Measurements from ENCODE around the gene ADAMTS6.

ADAMTS6 gene

GRCh38 chr5:65141493-65141892 lies 340.2 kb downstream of the ADAMTS6 start:
- Histone ChIP-seq H3K4me1 (ENCODE audit: insufficient read depth, low read length) (no peaks in the 10 kb centered on the region), H3K36me3 (ENCODE audit: insufficient read depth, low read length) (no peaks in the 10 kb centered on the region), H3K4me3 (ENCODE audit: low read depth in 1 of 2, low read length in 2 of 2) (no peak overlapping the region), H3K27me3 (ENCODE audit: control insufficient read depth in 1 of 2, insufficient read depth in 2 of 2, low read length in 2 of 2) (no peaks in the 10 kb centered on the region), H3K27ac (ENCODE audit: low read depth, low read length) (no peak overlapping the region), H3K9ac (ENCODE audit: low read length) (no peak overlapping the region), H3K9me3 (ENCODE audit: low read length) (no peaks in the 10 kb centered on the region)

GRCh38 chr5:65137631-65138030 lies 344.1 kb downstream of the ADAMTS6 start:
- H3K4me3 ChIP-seq (ENCODE audit: low read depth in 1 of 2, low read length in 2 of 2): no peak overlapping the region
- no peak overlapping the region for H3K9ac ChIP-seq (ENCODE audit: low read length)
- H3K27me3 ChIP-seq (ENCODE audit: control insufficient read depth in 1 of 2, insufficient read depth in 2 of 2, low read length in 2 of 2): no peaks in the 10 kb centered on the region
- no peak overlapping the region for H3K27ac ChIP-seq (ENCODE audit: low read depth, low read length)
- H3K36me3 ChIP-seq (ENCODE audit: insufficient read depth, low read length): no peaks in the 10 kb centered on the region
- H3K9me3 ChIP-seq (ENCODE audit: low read length): no peaks in the 10 kb centered on the region
- H3K4me1 ChIP-seq (ENCODE audit: insufficient read depth, low read length): no peaks in the 10 kb centered on the region

DNA sequence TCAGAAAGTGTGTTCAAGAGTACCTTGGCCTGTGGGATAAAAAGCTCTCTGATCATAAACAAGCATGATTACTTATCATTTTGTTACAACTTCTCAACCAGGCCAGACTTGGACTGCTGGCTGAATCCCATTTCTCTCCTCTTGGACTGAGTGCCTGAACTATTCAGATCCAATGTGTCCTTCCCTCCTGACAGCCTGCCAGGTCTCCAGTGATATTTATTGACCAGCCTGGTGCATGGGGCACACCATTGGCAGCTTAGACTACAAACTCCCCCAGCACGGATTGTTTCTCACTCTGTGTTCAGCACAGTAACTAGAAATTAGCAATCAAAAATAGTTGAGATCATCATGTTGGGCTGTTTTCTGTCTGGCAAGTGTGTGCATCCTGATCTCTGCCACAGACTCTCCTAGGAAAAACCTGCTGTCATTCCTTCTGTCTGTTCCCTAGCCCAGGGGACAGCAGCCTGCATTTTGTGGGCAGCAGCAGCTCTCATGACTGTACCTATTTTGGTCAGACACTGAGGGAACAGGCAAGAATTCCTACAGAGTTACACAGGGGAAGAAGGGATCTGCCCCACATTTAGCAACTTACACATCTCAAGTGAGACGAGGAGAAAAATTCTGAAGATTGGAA lies 348.1 kb downstream of the ADAMTS6 start:
- Histone ChIP-seq H3K9me3 (ENCODE audit: low read length) (no peaks in the 10 kb centered on the region), H3K27ac (ENCODE audit: low read depth, low read length) (no peak overlapping the region), H3K27me3 (ENCODE audit: control insufficient read depth in 1 of 2, insufficient read depth in 2 of 2, low read length in 2 of 2) (no peaks in the 10 kb centered on the region), H3K4me3 (ENCODE audit: low read depth in 1 of 2, low read length in 2 of 2) (no peak overlapping the region), H3K9ac (ENCODE audit: low read length) (no peak overlapping the region), H3K36me3 (ENCODE audit: insufficient read depth, low read length) (no peaks in the 10 kb centered on the region), H3K4me1 (ENCODE audit: insufficient read depth, low read length) (no peaks in the 10 kb centered on the region)

- no peaks in the 10 kb centered on the region for H3K27me3 ChIP-seq (ENCODE audit: control insufficient read depth in 1 of 2, insufficient read depth in 2 of 2, low read length in 2 of 2)
- peaks cover 8% of the 10 kb centered on the region for H3K4me1 ChIP-seq (ENCODE audit: insufficient read depth, low read length)
- no peak overlapping the region for H3K9ac ChIP-seq (ENCODE audit: low read length)
- H3K36me3 ChIP-seq (ENCODE audit: insufficient read depth, low read length): no peaks in the 10 kb centered on the region
- H3K27ac ChIP-seq (ENCODE audit: low read depth, low read length): no peak overlapping the region
- no peaks in the 10 kb centered on the region for H3K9me3 ChIP-seq (ENCODE audit: low read length)
- no peak overlapping the region for H3K4me3 ChIP-seq (ENCODE audit: low read depth in 1 of 2, low read length in 2 of 2)
Observed at GRCh38 chr5:65132386-65132785, 349.3 kb downstream of the ADAMTS6 start.

- Histone ChIP-seq H3K36me3 (ENCODE audit: insufficient read depth, low read length) (no peaks in the 10 kb centered on the region), H3K27ac (ENCODE audit: low read depth, low read length) (peak overlapping the region; percentile 2), H3K9ac (ENCODE audit: low read length) (no peak overlapping the region)
Observed at GRCh38 chr5:65128226-65128625, 353.5 kb downstream of the ADAMTS6 start.

DNA sequence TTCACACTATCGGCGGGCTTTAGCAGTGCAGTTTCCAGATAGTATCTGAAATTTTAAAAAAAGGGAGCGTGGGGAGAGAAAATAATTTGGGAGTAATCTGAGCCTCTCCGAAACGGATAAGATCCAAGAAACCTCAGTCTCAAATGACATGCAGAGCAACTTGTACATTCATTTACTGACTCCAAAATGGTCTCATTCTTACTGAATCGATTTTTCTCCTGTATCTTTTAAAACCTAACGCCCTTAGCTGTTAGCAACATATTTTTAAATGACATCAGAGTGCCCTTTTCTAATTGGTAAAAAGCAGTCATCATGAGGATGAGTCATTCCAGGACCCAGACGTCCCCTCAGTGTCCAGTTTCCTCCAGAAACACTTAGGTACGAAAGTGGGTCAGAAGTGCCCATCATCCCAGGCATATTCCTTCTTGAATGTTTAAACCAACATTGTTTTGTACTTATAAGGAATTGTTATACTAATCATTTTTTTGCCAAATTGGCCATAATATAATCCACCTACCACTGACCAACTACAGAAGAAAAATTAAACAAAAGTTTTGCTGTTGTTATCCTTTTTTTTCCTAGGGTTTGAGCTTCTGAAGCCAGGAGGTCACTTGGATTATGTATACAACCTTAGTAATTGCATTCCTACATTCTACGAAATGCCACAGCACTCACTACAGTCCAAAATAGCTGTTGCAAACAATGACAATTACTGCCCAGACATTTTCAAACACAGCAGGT lies 354.4 kb downstream of the ADAMTS6 start:
- no peaks in the 10 kb centered on the region for H3K9me3 ChIP-seq (ENCODE audit: low read length)
- H3K9ac ChIP-seq (ENCODE audit: low read length): no peak overlapping the region
- no peaks in the 10 kb centered on the region for H3K36me3 ChIP-seq (ENCODE audit: insufficient read depth, low read length)
- H3K4me3 ChIP-seq (ENCODE audit: low read depth in 1 of 2, low read length in 2 of 2): no peak overlapping the region
- H3K27ac ChIP-seq (ENCODE audit: low read depth, low read length): peak overlapping the region; percentile 54
- no peaks in the 10 kb centered on the region for H3K27me3 ChIP-seq (ENCODE audit: control insufficient read depth in 1 of 2, insufficient read depth in 2 of 2, low read length in 2 of 2)
- H3K4me1 ChIP-seq (ENCODE audit: insufficient read depth, low read length): peaks cover 22% of the 10 kb centered on the region

More at GRCh38 chr5:65128226-65128625, 353.5 kb downstream of the ADAMTS6 start:
- H3K27me3 ChIP-seq (ENCODE audit: control insufficient read depth in 1 of 2, insufficient read depth in 2 of 2, low read length in 2 of 2): no peaks in the 10 kb centered on the region
- H3K4me1 ChIP-seq (ENCODE audit: insufficient read depth, low read length): peaks cover 22% of the 10 kb centered on the region
- no peaks in the 10 kb centered on the region for H3K9me3 ChIP-seq (ENCODE audit: low read length)
- H3K4me3 ChIP-seq (ENCODE audit: low read depth in 1 of 2, low read length in 2 of 2): no peak overlapping the region

DNA sequence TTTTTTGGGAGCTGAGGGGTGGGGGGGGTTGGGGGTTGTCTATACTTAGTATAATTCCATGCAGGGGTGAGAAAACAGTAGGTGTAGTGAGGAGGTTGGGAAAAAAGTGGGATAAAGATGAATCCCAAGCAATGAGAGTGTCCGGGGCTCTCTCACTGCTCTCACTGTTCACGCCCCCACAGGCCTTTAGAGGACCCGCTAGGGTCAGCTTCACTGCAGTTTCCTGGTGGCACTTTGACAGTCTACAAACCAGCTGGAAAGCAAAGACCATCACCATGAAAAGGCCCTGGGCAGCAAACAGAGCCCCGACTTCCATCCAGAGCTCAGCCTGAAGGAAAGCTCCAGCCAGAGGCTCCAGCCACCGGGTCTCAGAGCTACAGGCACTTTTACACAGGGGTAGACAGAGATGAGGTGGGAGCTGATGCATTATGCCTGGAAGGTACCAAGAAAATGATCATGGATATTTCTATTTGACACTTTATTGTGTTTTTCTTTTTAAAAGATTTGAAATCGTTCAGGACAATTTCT lies 355.1 kb downstream of the ADAMTS6 start:
- Histone ChIP-seq H3K36me3 (ENCODE audit: insufficient read depth, low read length) (no peaks in the 10 kb centered on the region), H3K9ac (ENCODE audit: low read length) (no peak overlapping the region), H3K4me1 (ENCODE audit: insufficient read depth, low read length) (peaks cover 22% of the 10 kb centered on the region), H3K4me3 (ENCODE audit: low read depth in 1 of 2, low read length in 2 of 2) (no peak overlapping the region), H3K9me3 (ENCODE audit: low read length) (no peaks in the 10 kb centered on the region), H3K27me3 (ENCODE audit: control insufficient read depth in 1 of 2, insufficient read depth in 2 of 2, low read length in 2 of 2) (no peaks in the 10 kb centered on the region), H3K27ac (ENCODE audit: low read depth, low read length) (peak overlapping the region; percentile 54)

GRCh38 chr5:65125591-65126541 lies 355.9 kb downstream of the ADAMTS6 start:
- Histone ChIP-seq H3K36me3 (ENCODE audit: insufficient read depth, low read length) (no peaks in the 10 kb centered on the region), H3K27me3 (ENCODE audit: control insufficient read depth in 1 of 2, insufficient read depth in 2 of 2, low read length in 2 of 2) (no peaks in the 10 kb centered on the region), H3K4me1 (ENCODE audit: insufficient read depth, low read length) (peaks cover 22% of the 10 kb centered on the region), H3K27ac (ENCODE audit: low read depth, low read length) (no peak overlapping the region), H3K9me3 (ENCODE audit: low read length) (no peaks in the 10 kb centered on the region), H3K4me3 (ENCODE audit: low read depth in 1 of 2, low read length in 2 of 2) (no peak overlapping the region), H3K9ac (ENCODE audit: low read length) (no peak overlapping the region)

GRCh38 chr5:65121880-65122436 lies 359.8 kb downstream of the ADAMTS6 start:
- no peaks in the 10 kb centered on the region for H3K36me3 ChIP-seq (ENCODE audit: insufficient read depth, low read length)
- no peak overlapping the region for H3K27ac ChIP-seq (ENCODE audit: low read depth, low read length)
- H3K4me1 ChIP-seq (ENCODE audit: insufficient read depth, low read length): peaks cover 10% of the 10 kb centered on the region
- H3K9me3 ChIP-seq (ENCODE audit: low read length): peaks cover 3% of the 10 kb centered on the region
- H3K27me3 ChIP-seq (ENCODE audit: control insufficient read depth in 1 of 2, insufficient read depth in 2 of 2, low read length in 2 of 2): no peaks in the 10 kb centered on the region
- H3K9ac ChIP-seq (ENCODE audit: low read length): no peak overlapping the region
- no peak overlapping the region for H3K4me3 ChIP-seq (ENCODE audit: low read depth in 1 of 2, low read length in 2 of 2)

DNA sequence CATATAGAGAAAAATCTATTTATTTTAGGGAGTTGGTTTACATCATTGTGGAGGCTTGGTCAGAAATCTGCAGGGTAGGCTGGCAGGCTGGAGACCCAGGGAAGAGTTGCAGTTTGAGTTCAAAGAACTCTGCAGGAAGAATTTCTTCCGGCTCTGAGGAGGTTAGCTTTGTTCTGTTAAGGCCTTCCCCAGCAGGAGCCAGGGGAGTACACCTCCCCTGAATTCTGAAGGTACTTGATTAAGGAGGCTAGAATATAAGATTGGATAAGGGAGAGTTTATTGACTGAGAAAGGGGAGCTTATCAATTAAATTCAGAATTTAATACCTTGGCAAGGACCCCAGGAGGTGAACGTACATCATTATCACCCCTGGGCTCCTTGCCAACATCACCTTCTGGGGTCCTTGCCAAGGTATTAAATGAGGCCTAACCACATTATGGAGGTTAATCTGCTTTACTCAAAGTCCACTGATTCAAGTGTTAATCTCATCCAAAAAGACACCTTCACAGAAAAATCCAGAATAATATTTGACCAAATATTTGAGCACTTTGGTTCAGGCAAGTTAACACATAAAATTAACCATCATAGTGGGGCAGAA lies 361.3 kb downstream of the ADAMTS6 start:
- peaks cover 3% of the 10 kb centered on the region for H3K9me3 ChIP-seq (ENCODE audit: low read length)
- H3K9ac ChIP-seq (ENCODE audit: low read length): no peak overlapping the region

More for the DNA sequence above, 361.3 kb downstream of the ADAMTS6 start:
- H3K27ac ChIP-seq (ENCODE audit: low read depth, low read length): no peak overlapping the region
- no peaks in the 10 kb centered on the region for H3K27me3 ChIP-seq (ENCODE audit: control insufficient read depth in 1 of 2, insufficient read depth in 2 of 2, low read length in 2 of 2)
- H3K4me3 ChIP-seq (ENCODE audit: low read depth in 1 of 2, low read length in 2 of 2): no peak overlapping the region
- no peaks in the 10 kb centered on the region for H3K4me1 ChIP-seq (ENCODE audit: insufficient read depth, low read length)
- no peaks in the 10 kb centered on the region for H3K36me3 ChIP-seq (ENCODE audit: insufficient read depth, low read length)
